Lung (tissue), 12 donors: ENCODE results near the gene PLA2G6. TPM values are rescaled to one million over a fixed set of nuclear protein-coding genes. Genes with fewer than 3 reads are reported as not detected.

Source experiments
- ATAC-seq: fragments of 200-7000 bp; cut with Tn5 transposase; one replicate; pipeline ENCODE4 v1.9.1; 2020; ENCODE audit warnings: moderate number of reproducible peaks; ENCODE audit not compliant: insufficient read depth, low FRiP score
- DNase-seq, 3 donors: peaks; one replicate each; pipeline ENCODE4 v3.0.0-alpha.2; 2013 to 2017
- H3K27ac ChIP-seq, 2 donors: one replicate each; pipeline ENCODE4 v1.5.1; 2013; ENCODE audit warnings: mild to moderate bottlenecking in 2 of 2, moderate library complexity in 2 of 2, control low read depth in 1 of 2, inconsistent platforms in 1 of 2, low read depth in 1 of 2, low read length in 1 of 2
- H3K27me3 ChIP-seq, 3 donors: one replicate each; pipeline ENCODE4 v1.5.1; 2013; ENCODE audit warnings: low read length in 2 of 3; ENCODE audit not compliant: control insufficient read depth in 3 of 3, insufficient read depth in 3 of 3
- H3K36me3 ChIP-seq, 4 donors: one replicate each; pipeline ENCODE4 v1.5.1; 2013; ENCODE audit warnings: low read length in 4 of 4, mild to moderate bottlenecking in 1 of 4, moderate library complexity in 1 of 4; ENCODE audit not compliant: control insufficient read depth in 4 of 4, insufficient read depth in 4 of 4
- H3K4me1 ChIP-seq, 5 donors: one replicate each; pipeline ENCODE4 v1.5.1; 2013; ENCODE audit warnings: low read length in 5 of 5, mild to moderate bottlenecking in 2 of 5, moderate library complexity in 1 of 5; ENCODE audit not compliant: control insufficient read depth in 5 of 5, insufficient read depth in 5 of 5
- H3K4me3 ChIP-seq: one replicate; pipeline ENCODE4 v1.5.1; 2013; ENCODE audit warnings: mild to moderate bottlenecking, control low read depth, moderate library complexity
- H3K9ac ChIP-seq, 2 donors: one replicate each; pipeline ENCODE4 v1.5.1; 2013; ENCODE audit warnings: low read length in 2 of 2, control low read depth in 1 of 2; ENCODE audit not compliant: insufficient read depth in 1 of 2
- H3K9me3 ChIP-seq, 4 donors: one replicate each; pipeline ENCODE4 v1.5.1; 2013; ENCODE audit warnings: low read length in 3 of 4, mild to moderate bottlenecking in 1 of 4, moderate library complexity in 1 of 4; ENCODE audit not compliant: control insufficient read depth in 4 of 4, insufficient read depth in 3 of 4
- WGBS, 2 donors: extraction: QIAGEN DNeasy Blood & Tissue Kit; methylation state at CpG; one replicate each; pipeline ENCODE4 v1.1.7; 2013; 5-methylcytosine and 5-hydroxymethylcytosine counted together
- polyA plus RNA-seq, 2 donors: library from polyadenylated mRNA; stranded (reverse); fragments of 200-250 nt; gene quantifications; one replicate each; pipeline ENCODE4 v1.2.1, GENCODE V29; 2013
- total RNA-seq, 2 donors: library from RNA; depleted of rRNA in 1 of 2; stranded (reverse); fragments of >200 nt in 1 of 2; gene quantifications; one replicate each; pipeline ENCODE4 v1.2.1, GENCODE V29; 2014 to 2021
- TF ChIP-seq, protein P1 (sequence below): IDR thresholded peaks from 2 replicates; pipeline ENCODE4 v1.5.1; 2012; ENCODE audit warnings: mild to moderate bottlenecking; ENCODE audit errors: control extremely low read depth, extremely low read depth
- donor health status: control.
- donor health status: control.
- donor health status: Bipolar disorder and iron deficiency.
- donor health status: healthy.
- donor health status: DM: yes; HTN: yes; CAD: no.

PLA2G6 gene
- total and polyA plus RNA-seq, 4 donors, result 11.9 to 73.5 (median 37.3) TPM

DNA sequence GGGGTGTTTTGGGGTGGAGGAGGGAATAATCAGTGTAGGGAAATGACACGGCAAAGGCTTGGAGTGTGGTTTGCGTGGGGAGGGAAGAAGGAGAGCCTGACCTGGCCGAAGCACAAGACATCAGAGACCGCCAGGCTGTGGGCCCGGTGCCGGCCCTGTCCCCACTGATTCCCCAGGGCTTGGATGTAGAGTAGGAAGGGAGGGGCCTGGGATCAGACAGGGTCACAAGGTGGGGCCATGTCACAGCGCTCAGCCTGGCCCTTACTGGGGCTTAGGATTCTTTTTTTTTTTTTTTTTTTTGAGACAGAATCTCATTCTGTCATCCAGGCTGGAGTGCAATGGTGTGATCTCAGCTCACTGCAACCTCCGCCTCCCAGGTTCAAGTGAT, 114.6 kb downstream of the PLA2G6 start:
- no peaks in the 10 kb centered on the region for H3K4me1 ChIP-seq
- H3K27ac ChIP-seq, result no peak overlapping the region
- TF ChIP-seq, protein P1, sequence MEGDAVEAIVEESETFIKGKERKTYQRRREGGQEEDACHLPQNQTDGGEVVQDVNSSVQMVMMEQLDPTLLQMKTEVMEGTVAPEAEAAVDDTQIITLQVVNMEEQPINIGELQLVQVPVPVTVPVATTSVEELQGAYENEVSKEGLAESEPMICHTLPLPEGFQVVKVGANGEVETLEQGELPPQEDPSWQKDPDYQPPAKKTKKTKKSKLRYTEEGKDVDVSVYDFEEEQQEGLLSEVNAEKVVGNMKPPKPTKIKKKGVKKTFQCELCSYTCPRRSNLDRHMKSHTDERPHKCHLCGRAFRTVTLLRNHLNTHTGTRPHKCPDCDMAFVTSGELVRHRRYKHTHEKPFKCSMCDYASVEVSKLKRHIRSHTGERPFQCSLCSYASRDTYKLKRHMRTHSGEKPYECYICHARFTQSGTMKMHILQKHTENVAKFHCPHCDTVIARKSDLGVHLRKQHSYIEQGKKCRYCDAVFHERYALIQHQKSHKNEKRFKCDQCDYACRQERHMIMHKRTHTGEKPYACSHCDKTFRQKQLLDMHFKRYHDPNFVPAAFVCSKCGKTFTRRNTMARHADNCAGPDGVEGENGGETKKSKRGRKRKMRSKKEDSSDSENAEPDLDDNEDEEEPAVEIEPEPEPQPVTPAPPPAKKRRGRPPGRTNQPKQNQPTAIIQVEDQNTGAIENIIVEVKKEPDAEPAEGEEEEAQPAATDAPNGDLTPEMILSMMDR, result no peak
- DNase-seq (no peak), ATAC-seq (no peak)
- H3K9me3 ChIP-seq, result no peaks in the 10 kb centered on the region
- peaks cover 0 to 51% (median 9%) of the 10 kb centered on the region in 4 donors for H3K36me3 ChIP-seq
- H3K9ac ChIP-seq, result no peak overlapping the region
- no peaks in the 10 kb centered on the region for H3K27me3 ChIP-seq
- 87 to 88% methylated on average over 8 of the region's 8 CpGs for WGBS, 2 donors
- H3K4me3 ChIP-seq, result no peak overlapping the region

DNA sequence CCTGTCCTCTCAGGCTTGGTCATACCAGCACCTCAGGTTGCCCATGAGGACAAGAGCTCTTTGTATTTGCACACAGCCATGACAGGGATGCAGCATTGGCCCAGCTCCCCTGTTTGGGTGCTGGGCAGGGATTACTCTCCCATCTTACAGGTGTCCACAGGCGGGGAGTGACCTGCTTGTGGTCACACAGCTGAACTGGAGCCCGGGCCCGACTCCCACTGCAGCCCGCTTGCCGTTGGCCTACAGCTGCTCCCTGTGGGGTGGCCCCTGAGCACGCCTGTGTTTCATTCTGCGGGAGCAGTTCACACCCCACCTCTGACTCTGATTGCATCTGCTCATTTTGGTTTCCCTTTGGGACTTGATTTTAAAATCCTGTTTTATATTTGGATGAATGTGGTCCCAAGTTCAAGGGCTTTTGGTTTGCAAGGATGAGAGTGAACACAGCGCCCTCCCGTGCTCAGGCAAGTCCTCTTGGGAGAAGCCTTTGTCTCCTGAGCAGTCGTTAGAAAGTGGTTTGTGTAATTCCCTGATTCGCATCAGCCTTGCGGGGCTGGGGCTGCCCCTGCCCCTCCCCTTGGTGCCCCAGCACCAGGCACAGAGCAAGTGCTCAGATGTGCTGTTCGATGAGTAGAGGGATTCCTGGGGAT, 115.1 kb downstream of the PLA2G6 start:
- Histone ChIP-seq H3K4me1 (no peaks in the 10 kb centered on the region), H3K9me3 (no peaks in the 10 kb centered on the region), H3K9ac (no peak overlapping the region), H3K27me3 (no peaks in the 10 kb centered on the region), H3K36me3 (peaks cover 0 to 46% (median 9%) of the 10 kb centered on the region in 4 donors), H3K4me3 (no peak overlapping the region), H3K27ac (no peak overlapping the region)
- no peak for ATAC-seq
- no peak for DNase-seq
- TF ChIP-seq, protein P1, result no peak
- WGBS, 2 donors, result 85 to 89% methylated on average over 13 of the region's 13 CpGs

DNA sequence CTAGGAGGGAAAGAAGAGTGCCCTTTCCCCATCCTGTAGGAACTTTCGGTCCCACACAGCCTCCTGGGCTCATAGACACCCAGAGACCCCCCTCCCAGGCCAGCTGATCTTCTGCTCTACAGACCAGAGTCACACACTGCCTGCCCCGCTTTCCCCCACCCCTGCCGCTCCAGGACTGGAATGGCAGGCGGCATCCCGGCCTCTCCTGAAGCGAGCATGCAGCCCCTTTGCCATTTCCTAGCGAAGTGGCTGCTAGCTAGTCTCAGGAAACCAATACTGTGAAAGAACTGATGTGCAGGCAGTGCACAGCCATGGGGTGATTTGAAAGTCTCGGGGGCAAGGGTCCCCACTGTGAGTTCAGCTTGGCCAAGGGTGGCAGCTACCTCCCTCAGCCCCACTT, 116.1 kb downstream of the PLA2G6 start:
- WGBS, 2 donors, result 98% methylated on average over 8 of the region's 8 CpGs
- no peak for DNase-seq

More for the DNA sequence above, 116.1 kb downstream of the PLA2G6 start:
- H3K27me3 ChIP-seq, result no peaks in the 10 kb centered on the region
- peaks cover 0 to 45% (median 9%) of the 10 kb centered on the region in 4 donors for H3K36me3 ChIP-seq
- no peaks in the 10 kb centered on the region for H3K4me1 ChIP-seq
- no peak overlapping the region for H3K4me3 ChIP-seq
- no peak overlapping the region for H3K27ac ChIP-seq
- ATAC-seq, result no peak
- TF ChIP-seq, protein P1, result no peak
- no peaks in the 10 kb centered on the region for H3K9me3 ChIP-seq
- H3K9ac ChIP-seq, result no peak overlapping the region
